ENCODE data around the gene LGI1.

Gene LGI1

GRCh38 chr10:93723153-93723552, 34.6 kb upstream of the LGI1 start:
- Histone ChIP-seq H3K9me3 (ENCODE audit: control insufficient read depth, insufficient read depth, low read length) (no peaks in the 10 kb centered on the region; the same call in 1 of the 2 replicates), H4K20me1 (ENCODE audit: control insufficient read depth, insufficient read depth, low read depth, low read length) (no peaks in the 10 kb centered on the region), H3K36me3 (ENCODE audit: control insufficient read depth, low read length) (no peaks in the 10 kb centered on the region), H3K4me1 (ENCODE audit: control insufficient read depth, low read length) (no peaks in the 10 kb centered on the region), H3K9me2 (replicated peaks; ENCODE audit: control insufficient read depth, low read length) (no peaks in the 10 kb centered on the region), H3K27me3 (ENCODE audit: control insufficient read depth, low read length) (peaks cover 18% of the 10 kb centered on the region), H3F3A (ENCODE audit: control insufficient read depth, insufficient read depth) (no peaks in the 10 kb centered on the region), H3K79me2 (ENCODE audit: control insufficient read depth, low read length) (no peaks in the 10 kb centered on the region), H3K27ac (ENCODE audit: low read depth, low read length) (no peak overlapping the region), H3K4me3 (ENCODE audit: low read length) (no peak overlapping the region), H3K4me2 (ENCODE audit: low read length) (no peak overlapping the region)
- TF ChIP-seq CTCF (IDR thresholded peaks at IDR 0.05; ENCODE audit: low read depth, low read length, poor library complexity, severe bottlenecking) = no peak
- no peak for TF ChIP-seq EZH2phosphoT487 (IDR thresholded peaks at IDR 0.05; ENCODE audit: borderline replicate concordance, low read length)

GRCh38 chr10:93726024-93726423, 31.7 kb upstream of the LGI1 start:
- Histone ChIP-seq H3K79me2 (ENCODE audit: control insufficient read depth, low read length) (no peaks in the 10 kb centered on the region), H3K27ac (ENCODE audit: low read depth, low read length) (no peak overlapping the region), H3K4me1 (ENCODE audit: control insufficient read depth, low read length) (no peaks in the 10 kb centered on the region), H3K27me3 (ENCODE audit: control insufficient read depth, low read length) (peaks cover 18% of the 10 kb centered on the region), H4K20me1 (ENCODE audit: control insufficient read depth, insufficient read depth, low read depth, low read length) (no peaks in the 10 kb centered on the region), H3K36me3 (ENCODE audit: control insufficient read depth, low read length) (no peaks in the 10 kb centered on the region), H3K4me2 (ENCODE audit: low read length) (no peak overlapping the region), H3K9me2 (replicated peaks; ENCODE audit: control insufficient read depth, low read length) (no peaks in the 10 kb centered on the region), H3F3A (ENCODE audit: control insufficient read depth, insufficient read depth) (no peaks in the 10 kb centered on the region), H3K4me3 (ENCODE audit: low read length) (no peak overlapping the region), H3K9me3 (ENCODE audit: control insufficient read depth, insufficient read depth, low read length) (no peaks in the 10 kb centered on the region; the same call in 1 of the 2 replicates)
- TF ChIP-seq CTCF (IDR thresholded peaks at IDR 0.05; ENCODE audit: low read depth, low read length, poor library complexity, severe bottlenecking) = no peak
- no peak for TF ChIP-seq EZH2phosphoT487 (IDR thresholded peaks at IDR 0.05; ENCODE audit: borderline replicate concordance, low read length)

GRCh38 chr10:93741367-93741766, 16.4 kb upstream of the LGI1 start:
- H3K9me3 ChIP-seq (ENCODE audit: control insufficient read depth, insufficient read depth, low read length) = no peaks in the 10 kb centered on the region
- H3K27ac ChIP-seq (ENCODE audit: low read depth, low read length) = no peak overlapping the region
- H4K20me1 ChIP-seq (ENCODE audit: control insufficient read depth, insufficient read depth, low read depth, low read length) = no peaks in the 10 kb centered on the region
- H3K4me2 ChIP-seq (ENCODE audit: low read length) = no peak overlapping the region
- no peak overlapping the region for H3K4me3 ChIP-seq (ENCODE audit: low read length)
- H3K4me1 ChIP-seq (ENCODE audit: control insufficient read depth, low read length) = peaks cover 13% of the 10 kb centered on the region
- no peaks in the 10 kb centered on the region for H3K9me2 ChIP-seq (replicated peaks; ENCODE audit: control insufficient read depth, low read length)
- H3K27me3 ChIP-seq (ENCODE audit: control insufficient read depth, low read length) = no peaks in the 10 kb centered on the region
- H3K36me3 ChIP-seq (ENCODE audit: control insufficient read depth, low read length) = no peaks in the 10 kb centered on the region
- no peak for TF ChIP-seq EZH2phosphoT487 (IDR thresholded peaks at IDR 0.05; ENCODE audit: borderline replicate concordance, low read length)
- no peak for TF ChIP-seq CTCF (IDR thresholded peaks at IDR 0.05; ENCODE audit: low read depth, low read length, poor library complexity, severe bottlenecking)
- H3F3A ChIP-seq (ENCODE audit: control insufficient read depth, insufficient read depth) = no peaks in the 10 kb centered on the region
- no peaks in the 10 kb centered on the region for H3K79me2 ChIP-seq (ENCODE audit: control insufficient read depth, low read length)

Measured in DOHH2 (cell line).